GM15510 (cell line): Measurements from ENCODE around the gene ATG101.

Source experiments
- POLR2A ChIP-seq: IDR thresholded peaks from 3 replicates; pipeline ENCODE4 v1.6.1; 2011; ENCODE audit warnings: borderline replicate concordance; ENCODE audit not compliant: insufficient read length; ENCODE audit errors: extremely low read depth

The ATG101 gene

DNA sequence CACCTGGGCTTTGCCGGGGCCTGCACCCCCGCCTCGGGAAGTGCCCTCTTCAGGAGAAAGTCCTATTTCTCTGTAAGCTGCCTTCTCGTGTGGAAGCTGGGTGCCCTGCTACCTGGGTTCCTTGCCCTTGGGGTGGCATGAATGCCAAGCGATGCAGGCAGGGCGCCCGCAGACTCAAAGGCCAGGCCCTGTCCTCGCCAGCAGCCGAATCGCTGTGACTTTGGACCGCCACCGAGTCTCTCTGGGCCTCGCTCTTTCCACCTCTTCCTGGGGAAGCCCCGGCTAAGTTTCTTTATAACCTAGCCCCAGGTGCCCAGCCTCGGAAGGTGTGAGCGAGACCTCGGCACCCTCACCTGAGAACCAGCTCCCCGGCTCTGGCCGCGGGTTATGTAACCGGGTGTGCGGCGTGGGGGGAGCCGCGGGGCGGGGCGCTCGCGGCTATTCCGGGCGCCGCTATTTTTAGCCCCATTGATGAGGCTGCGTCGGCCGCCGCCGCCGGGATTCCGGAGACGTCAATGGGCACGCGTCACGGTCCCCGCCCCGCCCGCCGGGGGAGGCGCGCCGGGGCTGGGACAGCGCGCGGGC is 33.1 kb upstream of the ATG101 start:
- no peak for TF ChIP-seq POLR2A

DNA sequence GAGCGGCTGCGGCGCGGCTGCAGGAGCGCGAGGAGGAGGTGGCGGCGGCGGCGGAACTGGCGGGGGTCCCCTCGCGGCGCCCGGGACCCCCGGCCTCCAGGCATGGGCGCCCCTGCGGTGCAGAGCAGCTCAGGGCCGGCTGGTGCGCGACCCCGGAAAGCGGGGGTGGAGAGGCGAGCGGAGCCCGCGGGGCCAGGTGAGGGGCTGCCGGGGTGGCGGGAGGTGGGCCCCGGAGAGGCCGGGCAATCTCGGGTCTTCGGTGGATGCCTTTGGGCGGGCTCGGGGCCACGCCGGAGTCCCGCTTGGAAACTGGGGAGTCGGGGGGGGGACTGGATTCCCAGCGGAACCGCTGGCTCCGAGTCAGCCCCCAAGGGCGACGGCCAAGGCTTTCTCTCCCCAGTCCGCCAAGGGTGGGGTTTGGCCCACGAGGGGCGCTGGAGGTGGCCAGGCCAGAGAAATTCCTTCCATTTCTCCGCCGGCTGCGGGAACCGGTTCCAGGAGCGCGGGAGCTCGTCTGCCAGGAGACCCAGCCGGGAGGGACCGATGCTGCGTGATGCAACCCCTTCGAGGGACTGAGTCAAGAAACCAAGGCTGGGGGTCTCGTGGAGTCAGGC is 32.4 kb upstream of the ATG101 start:
- no peak for TF ChIP-seq POLR2A

DNA sequence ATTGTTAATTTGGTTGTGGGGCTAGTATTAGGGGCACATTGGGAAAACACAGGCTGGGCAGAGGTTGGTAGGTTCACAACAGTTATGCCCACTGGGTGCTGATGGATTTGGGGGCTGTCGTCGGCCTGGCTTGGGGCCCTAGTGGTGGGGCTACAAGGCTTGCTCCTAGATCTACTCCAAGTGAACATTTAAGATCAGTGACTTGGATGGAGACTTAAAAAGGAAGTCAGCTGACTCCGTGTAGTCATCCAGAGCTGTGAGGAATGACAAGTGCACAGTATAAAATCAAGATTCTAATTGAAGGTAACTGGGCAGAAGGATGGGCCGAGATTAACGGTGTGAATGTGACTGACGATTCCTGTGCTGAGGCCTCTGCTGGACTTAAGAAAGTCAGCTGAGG is 31.3 kb upstream of the ATG101 start:
- TF ChIP-seq POLR2A = no peak

DNA sequence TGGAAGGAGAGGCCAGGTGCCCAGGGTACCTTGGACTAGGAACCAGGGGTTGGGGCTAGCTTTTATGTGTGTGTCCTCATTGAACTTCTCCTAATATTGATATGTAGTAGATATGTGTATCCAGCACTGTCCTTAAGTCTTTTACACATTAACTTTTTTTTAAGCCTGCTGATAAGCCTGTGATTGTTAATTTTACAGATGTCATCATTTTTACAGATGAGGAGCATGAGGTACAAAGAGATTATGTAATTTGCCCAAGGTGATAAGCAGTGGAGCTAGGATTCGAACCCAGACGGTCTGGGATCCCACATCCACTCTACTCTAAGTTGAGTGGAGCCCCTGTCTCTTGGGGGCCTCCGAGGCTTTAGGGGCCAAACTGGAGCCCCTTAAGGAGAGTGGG is 28.7 kb upstream of the ATG101 start:
- no peak for TF ChIP-seq POLR2A

DNA sequence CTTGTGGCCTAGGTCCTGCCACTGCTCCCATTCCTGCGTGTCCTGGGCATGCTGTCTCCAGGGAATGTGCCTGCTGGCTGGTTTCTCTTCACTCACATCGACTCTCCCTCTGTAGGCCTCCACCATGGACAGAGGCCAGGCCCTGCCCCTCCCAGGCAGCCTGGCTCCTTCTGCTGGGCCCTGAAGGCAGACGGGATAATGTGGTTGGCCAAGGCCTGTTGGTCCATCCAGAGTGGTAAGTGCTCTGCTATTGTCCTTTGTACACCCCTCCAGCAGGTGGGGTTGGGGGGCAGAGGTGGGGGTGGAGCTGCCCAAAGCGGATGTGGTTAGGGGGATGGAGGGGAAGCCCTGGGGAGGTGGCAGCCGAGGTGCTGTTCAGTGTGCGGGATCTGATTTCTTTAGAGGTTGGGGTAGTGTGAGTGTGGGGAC is 28.1 kb upstream of the ATG101 start:
- TF ChIP-seq POLR2A = no peak

DNA sequence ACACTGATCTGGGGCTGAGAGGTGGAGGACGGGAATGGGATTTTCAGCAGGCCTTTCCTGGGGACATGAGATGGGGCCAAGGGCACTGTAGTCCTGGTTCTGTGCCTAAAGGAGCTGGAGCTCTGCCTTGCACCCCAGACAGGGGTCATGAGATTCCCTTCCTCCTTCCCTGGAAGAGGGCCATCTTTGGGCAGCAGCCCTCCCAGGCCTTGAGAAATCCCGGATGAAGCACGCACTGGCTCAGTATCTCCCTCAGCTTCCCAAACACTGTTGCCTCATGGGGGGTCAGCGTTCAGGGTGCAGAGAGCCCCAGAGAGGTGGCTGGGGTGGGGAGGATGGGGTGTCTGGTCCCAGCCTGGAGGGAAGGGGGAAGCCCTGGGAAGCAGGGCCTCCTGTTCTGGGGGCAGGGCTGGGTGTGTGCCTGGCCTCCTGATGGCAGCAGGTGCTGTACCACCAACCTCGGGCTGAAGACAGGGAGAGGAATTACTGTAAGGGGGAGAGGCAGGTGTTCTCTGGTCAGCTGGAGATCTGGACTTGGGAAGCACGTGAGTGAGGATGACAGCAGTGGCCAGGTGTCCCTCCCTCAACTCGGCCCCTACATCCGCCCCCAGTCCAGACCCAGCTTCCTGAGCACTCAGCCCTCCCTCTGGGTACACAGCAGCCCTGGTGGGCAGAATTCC is 26.9 kb upstream of the ATG101 start:
- no peak for TF ChIP-seq POLR2A

DNA sequence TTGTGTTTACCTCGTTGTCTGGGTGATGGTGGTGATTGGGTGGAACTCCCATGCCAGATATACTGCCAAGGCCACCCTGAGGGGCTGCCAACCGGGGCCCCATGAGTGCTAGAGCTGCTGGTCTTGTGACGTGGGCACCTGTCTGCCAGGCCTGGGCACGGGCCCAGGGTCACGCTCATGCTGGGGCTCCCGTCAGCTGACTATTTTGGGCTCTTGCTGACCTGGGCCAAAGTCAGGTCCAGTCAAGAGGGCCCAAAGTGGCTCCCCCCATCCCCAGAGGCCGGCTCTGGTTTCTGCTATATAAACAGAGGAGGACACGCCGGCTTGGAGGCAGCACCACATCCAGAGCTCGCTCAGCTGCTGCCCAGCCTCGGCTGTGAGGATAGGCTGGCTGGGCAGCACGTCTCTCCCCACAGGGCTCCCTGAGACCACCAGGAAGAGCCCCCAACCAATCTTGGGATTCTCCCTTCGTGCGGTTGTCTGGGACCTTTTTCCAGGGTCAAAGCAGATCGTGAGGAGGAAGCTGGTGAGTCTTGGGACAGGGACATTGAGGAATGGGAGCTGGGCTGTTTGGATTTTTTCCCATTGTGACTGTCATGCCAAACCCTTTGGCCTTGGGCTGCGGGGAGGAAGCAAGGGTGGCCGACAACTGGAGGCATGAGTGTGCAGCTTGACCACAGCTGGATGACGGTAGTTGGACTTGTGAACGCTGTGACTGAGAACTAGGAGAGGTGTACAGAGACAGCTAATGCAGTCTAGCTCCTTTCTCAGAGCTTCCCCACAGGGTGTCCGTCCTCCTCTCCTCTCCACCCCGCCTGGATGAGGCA is 26.2 kb upstream of the ATG101 start:
- no peak for TF ChIP-seq POLR2A

DNA sequence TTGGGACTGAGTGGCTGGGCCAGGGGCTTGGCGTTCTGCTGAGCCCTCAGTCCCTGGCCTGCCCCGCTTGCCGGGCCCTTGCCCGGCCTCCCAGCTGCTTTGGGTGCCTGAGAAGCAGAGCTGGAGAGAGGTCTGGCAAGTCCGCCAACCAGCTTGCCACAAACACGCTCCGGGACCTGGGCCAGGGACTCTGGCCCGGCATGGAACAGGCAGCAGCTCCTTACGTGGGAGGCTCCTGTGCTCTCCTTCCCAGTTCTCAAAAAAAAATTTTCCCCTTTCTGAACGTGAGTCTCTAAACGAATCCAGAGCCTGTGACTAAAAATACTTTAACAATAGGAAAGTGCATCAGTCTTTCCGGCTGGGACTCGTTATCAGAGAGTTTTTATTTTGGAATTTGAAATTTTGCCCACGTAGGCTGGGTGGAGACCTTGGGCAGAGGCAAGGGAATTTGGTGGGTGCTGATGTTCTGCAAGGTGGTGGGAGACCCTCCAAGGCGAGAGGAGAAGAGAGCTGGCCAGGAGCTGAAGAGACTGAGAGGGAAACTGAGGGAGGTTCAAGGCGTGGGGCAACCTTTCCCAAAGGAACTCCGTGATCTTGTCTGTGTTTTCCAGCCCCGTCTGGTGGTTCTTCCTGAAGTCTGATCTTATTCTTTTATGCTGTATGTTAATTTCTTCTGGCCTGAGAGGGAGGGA is 25.3 kb upstream of the ATG101 start:
- TF ChIP-seq POLR2A = no peak

DNA sequence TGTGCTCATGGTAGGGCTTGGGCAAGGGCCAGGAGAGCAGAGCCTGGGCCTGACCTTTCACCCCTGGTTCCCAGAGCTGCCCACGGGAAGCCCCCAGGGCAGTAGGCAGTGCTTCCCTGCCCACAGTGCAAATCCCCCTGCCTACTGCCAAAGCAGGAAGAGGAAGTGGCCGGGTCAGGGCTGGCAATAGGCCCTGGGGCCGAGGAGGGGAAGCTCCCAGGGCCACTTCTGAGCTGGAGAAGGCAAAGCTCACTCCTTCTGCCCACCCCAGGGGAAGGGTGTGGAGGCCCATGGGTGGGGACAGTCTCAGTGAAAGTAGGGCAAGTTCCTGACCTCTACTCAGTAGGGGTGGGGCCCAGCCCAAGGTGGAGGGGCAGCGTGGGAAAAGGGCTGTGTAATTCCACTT is 24.0 kb upstream of the ATG101 start:
- no peak for TF ChIP-seq POLR2A

DNA sequence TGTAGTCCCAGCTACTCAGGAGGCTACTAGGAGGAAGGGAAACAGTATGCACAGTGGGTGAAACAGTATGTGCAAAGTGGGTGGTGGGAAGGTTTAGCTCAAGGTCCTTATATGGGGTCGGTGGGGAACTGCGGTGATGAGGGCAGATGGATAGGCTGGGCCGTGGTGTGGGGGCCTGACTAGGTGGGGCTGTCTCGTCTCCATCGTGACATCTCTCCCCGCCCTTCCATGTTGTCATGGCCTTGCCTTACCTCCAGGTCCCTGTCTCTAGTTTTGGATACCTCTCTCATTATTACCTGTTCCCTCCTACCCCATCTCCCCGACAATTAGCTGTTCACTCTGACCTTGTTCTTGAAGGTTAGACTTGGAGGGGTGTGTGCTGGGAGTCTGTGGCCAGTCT is 22.9 kb upstream of the ATG101 start:
- TF ChIP-seq POLR2A = no peak

DNA sequence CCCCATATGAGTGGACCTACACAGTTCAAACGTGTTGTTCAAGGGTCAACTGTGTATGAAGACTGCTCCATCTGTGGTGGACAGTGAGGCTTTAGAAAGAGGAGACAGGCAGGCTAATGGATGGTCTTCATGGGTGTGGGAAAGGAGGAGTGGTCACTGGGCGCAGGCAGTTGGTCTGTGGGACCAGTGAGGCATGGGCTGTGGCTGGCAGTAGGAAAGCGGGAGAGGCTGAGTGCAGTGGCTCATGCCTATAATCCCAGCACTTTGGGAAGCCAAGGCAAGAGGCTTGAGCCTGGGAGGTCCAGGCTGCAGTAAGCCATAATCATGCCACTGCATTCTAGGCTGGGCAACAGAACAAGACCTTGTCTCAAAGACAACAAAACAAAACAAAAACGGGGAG is 20.5 kb upstream of the ATG101 start:
- no peak for TF ChIP-seq POLR2A

DNA sequence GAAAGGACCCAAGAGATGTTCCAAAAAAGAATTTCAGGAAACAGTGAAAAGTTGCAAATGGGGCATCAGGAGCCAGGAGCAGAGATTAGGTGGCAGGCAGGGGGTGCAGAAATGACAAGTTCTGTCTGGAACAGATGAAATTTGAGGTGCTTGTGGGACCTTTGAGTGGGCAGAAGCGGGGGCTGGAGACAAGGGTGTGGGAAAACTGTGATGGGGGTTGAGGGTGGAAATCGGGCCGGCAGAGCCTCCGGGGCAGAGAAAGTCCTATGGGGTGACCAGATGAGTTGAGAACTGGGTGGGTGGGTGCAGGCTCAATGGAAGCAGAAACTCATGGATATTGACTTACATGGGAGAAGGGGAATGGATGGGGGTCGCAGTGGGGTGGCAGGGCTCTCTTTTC is 20.1 kb upstream of the ATG101 start:
- no peak for TF ChIP-seq POLR2A

DNA sequence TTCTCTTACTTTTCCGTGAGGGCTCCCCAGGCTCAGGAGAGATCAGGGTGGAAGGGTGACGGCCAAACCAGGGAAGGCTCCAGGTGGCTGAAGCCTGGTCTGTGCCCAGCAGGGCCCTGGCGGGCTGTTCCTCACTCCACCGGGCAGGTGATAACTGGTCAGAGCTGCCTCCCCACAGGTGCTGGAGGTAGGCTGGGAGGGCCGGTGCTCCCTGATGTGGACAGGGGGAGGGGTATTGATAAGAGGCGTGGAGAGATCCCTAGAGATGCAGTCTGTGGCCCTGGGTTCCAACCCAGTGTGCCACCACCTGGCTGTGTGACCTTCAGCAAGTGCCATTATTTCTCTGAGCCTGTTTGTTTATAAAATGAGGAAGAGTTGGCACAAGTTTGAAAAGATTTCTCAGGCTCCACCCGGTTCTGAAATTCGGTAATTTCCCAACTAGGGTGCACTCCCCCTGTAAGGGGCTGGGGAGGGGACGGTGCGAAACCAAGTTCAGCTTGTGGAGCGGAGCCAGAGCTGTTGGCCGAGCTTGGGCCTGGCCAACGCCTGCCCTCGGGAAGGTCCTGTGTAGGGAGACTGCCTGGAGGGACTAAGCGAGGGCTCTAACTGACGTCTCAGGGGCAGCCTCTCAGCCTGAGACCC is 19.5 kb upstream of the ATG101 start:
- TF ChIP-seq POLR2A = no peak
